ENCODE data around the gene PARD3B.

GRCh38 chr2:204827701-204828590 is 282.7 kb downstream of the PARD3B start:
- TF ChIP-seq, protein P1, sequence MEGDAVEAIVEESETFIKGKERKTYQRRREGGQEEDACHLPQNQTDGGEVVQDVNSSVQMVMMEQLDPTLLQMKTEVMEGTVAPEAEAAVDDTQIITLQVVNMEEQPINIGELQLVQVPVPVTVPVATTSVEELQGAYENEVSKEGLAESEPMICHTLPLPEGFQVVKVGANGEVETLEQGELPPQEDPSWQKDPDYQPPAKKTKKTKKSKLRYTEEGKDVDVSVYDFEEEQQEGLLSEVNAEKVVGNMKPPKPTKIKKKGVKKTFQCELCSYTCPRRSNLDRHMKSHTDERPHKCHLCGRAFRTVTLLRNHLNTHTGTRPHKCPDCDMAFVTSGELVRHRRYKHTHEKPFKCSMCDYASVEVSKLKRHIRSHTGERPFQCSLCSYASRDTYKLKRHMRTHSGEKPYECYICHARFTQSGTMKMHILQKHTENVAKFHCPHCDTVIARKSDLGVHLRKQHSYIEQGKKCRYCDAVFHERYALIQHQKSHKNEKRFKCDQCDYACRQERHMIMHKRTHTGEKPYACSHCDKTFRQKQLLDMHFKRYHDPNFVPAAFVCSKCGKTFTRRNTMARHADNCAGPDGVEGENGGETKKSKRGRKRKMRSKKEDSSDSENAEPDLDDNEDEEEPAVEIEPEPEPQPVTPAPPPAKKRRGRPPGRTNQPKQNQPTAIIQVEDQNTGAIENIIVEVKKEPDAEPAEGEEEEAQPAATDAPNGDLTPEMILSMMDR (IDR thresholded peaks at IDR 0.05 in 2 of 3, conservative IDR thresholded peaks at IDR 0.05 in 1 of 3; ENCODE audit: borderline replicate concordance in 1 of 3, insufficient read depth in 1 of 3, low read depth in 2 of 3, low read length in 2 of 3), result no peak
- TF ChIP-seq POLR2A (IDR thresholded peaks at IDR 0.05; ENCODE audit: borderline replicate concordance, extremely low read depth, insufficient read depth, insufficient read length), result no peak
- no peak for TF ChIP-seq EZH2phosphoT487 (IDR thresholded peaks at IDR 0.05; ENCODE audit: borderline replicate concordance)
- TF ChIP-seq, protein P2, sequence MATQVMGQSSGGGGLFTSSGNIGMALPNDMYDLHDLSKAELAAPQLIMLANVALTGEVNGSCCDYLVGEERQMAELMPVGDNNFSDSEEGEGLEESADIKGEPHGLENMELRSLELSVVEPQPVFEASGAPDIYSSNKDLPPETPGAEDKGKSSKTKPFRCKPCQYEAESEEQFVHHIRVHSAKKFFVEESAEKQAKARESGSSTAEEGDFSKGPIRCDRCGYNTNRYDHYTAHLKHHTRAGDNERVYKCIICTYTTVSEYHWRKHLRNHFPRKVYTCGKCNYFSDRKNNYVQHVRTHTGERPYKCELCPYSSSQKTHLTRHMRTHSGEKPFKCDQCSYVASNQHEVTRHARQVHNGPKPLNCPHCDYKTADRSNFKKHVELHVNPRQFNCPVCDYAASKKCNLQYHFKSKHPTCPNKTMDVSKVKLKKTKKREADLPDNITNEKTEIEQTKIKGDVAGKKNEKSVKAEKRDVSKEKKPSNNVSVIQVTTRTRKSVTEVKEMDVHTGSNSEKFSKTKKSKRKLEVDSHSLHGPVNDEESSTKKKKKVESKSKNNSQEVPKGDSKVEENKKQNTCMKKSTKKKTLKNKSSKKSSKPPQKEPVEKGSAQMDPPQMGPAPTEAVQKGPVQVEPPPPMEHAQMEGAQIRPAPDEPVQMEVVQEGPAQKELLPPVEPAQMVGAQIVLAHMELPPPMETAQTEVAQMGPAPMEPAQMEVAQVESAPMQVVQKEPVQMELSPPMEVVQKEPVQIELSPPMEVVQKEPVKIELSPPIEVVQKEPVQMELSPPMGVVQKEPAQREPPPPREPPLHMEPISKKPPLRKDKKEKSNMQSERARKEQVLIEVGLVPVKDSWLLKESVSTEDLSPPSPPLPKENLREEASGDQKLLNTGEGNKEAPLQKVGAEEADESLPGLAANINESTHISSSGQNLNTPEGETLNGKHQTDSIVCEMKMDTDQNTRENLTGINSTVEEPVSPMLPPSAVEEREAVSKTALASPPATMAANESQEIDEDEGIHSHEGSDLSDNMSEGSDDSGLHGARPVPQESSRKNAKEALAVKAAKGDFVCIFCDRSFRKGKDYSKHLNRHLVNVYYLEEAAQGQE (IDR thresholded peaks at IDR 0.05; ENCODE audit: low read depth), result no peak
- TF ChIP-seq, protein P3, sequence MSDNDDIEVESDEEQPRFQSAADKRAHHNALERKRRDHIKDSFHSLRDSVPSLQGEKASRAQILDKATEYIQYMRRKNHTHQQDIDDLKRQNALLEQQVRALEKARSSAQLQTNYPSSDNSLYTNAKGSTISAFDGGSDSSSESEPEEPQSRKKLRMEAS (IDR thresholded peaks at IDR 0.05), result no peak
- no peak for TF ChIP-seq EZH2 (IDR thresholded peaks at IDR 0.05)
- no peak for TF ChIP-seq RAD21 (IDR thresholded peaks at IDR 0.05; ENCODE audit: low read depth)
- TF ChIP-seq CEBPB (IDR thresholded peaks at IDR 0.05; ENCODE audit: low read depth), result no peak
- TF ChIP-seq ZNF274 (IDR thresholded peaks at IDR 0.05; ENCODE audit: low read depth, low read length), result no peak
- TF ChIP-seq SP1 (IDR thresholded peaks at IDR 0.05; ENCODE audit: low read depth), result no peak
- no peak for TF ChIP-seq ELF1 (IDR thresholded peaks at IDR 0.05; ENCODE audit: borderline replicate concordance, low read depth)
- TF ChIP-seq ZFX (IDR thresholded peaks at IDR 0.05), result no peak
